EL (cell line): Measurements from ENCODE around the gene KANSL3.
A peak's percentile ranks its signal among the peaks of the same experiment; 100 is the strongest.
"Not testable (repeated sequence)": the region's sequence is repeated elsewhere in the genome, so short reads cannot be mapped to it uniquely, and the experiment has no call there.

Source experiments
- DNase-seq: peaks from one replicate; pipeline ENCODE4 v3.0.0-alpha.2; 2016

The KANSL3 gene

GRCh38 chr2:96556441-96557330, 81.4 kb downstream of the KANSL3 start:
- peak; percentile 86 for DNase-seq

GRCh38 chr2:96555146-96555610, 82.9 kb downstream of the KANSL3 start:
- no peak for DNase-seq

- DNase-seq: peak; percentile 55
Observed at GRCh38 chr2:96554293-96555145, 83.6 kb downstream of the KANSL3 start.

- DNase-seq: not testable (repeated sequence)
Observed at GRCh38 chr2:96553957-96554292, 84.2 kb downstream of the KANSL3 start.

GRCh38 chr2:96553176-96553956, 84.7 kb downstream of the KANSL3 start:
- no peak for DNase-seq

- no peak for DNase-seq
Observed at GRCh38 chr2:96552315-96553175, 85.6 kb downstream of the KANSL3 start.

GRCh38 chr2:96551605-96552314, 86.4 kb downstream of the KANSL3 start:
- no peak for DNase-seq

GRCh38 chr2:96550787-96551604, 87.1 kb downstream of the KANSL3 start:
- no peak for DNase-seq

- DNase-seq: no peak
Observed at GRCh38 chr2:96549967-96550786, 87.9 kb downstream of the KANSL3 start.

- DNase-seq: no peak
Observed at GRCh38 chr2:96549466-96549785, 88.7 kb downstream of the KANSL3 start.

GRCh38 chr2:96548558-96549465, 89.3 kb downstream of the KANSL3 start:
- DNase-seq: no peak

- peak; percentile 23 for DNase-seq
Observed at GRCh38 chr2:96547731-96548171, 90.4 kb downstream of the KANSL3 start.

- DNase-seq: no peak
Observed at GRCh38 chr2:96547203-96547641, 90.9 kb downstream of the KANSL3 start.

- DNase-seq: no peak
Observed at GRCh38 chr2:96546797-96547196, 91.3 kb downstream of the KANSL3 start.

GRCh38 chr2:96546321-96546720, 91.8 kb downstream of the KANSL3 start:
- no peak for DNase-seq
